T-cell (primary cell): ENCODE measurements around the gene S100A3. TPM values are rescaled to one million over a fixed set of nuclear protein-coding genes. Genes with fewer than 3 reads are reported as not detected.

Experiments
- ATAC-seq, 4 experiments: fragments of 200-7000 bp in 3 of 4; fragments of 150-1000 bp in 1 of 4; cut with Tn5 transposase; replicated peaks in 1 of 4; 1 replicate in 3 of 4; 2 replicates in 1 of 4; pipeline ENCODE4 v1.10.0; 2021; ENCODE audit warnings: moderate library complexity in 3 of 4, mild to moderate bottlenecking in 2 of 4, moderate number of reproducible peaks in 1 of 4
- CTCF ChIA-PET, 2 donors: fragments of 300-600 bp; sonication (Branson Sonifier 250); formaldehyde crosslinking; loops; one replicate each; lab custom pipeline; 2022; ENCODE audit warnings: antibody characterized with exemption in 2 of 2; lab: Charles Lee
- POLR2A ChIA-PET, 2 donors: fragments of 300-600 bp; sonication (Branson Sonifier 250); formaldehyde crosslinking; loops; one replicate each; lab custom pipeline; 2022; ENCODE audit warnings: antibody characterized with exemption in 2 of 2; lab: Charles Lee
- DNase-seq, 35 experiments: peaks; one replicate each; pipeline versions ENCODE4 v3.0.0 to v3.0.0-alpha.2; 2013 to 2023
- H3K27ac ChIP-seq: one replicate; pipeline ENCODE4 v1.5.1; 2013; ENCODE audit warnings: low read length
- H3K27me3 ChIP-seq, 2 experiments: replicated peaks in 1 of 2; 1 replicate in 1 of 2; 2 replicates in 1 of 2; pipeline versions ENCODE4 v1.6.1 to v1.7.0; 2013; ENCODE audit warnings: low read length in 1 of 2, mixed read lengths in 1 of 2; ENCODE audit not compliant: control insufficient read depth in 2 of 2, insufficient read depth in 2 of 2; ENCODE audit errors: extremely low read depth in 1 of 2
- H3K36me3 ChIP-seq, 2 donors: 1 replicate in 1 of 2; 2 replicates in 1 of 2; pipeline versions ENCODE4 v1.6.1 to v1.7.0; 2013; ENCODE audit warnings: low read length in 1 of 2; ENCODE audit not compliant: control insufficient read depth in 2 of 2, insufficient read depth in 1 of 2; ENCODE audit errors: extremely low read depth in 1 of 2
- H3K4me1 ChIP-seq, 2 experiments: 1 replicate in 1 of 2; 2 replicates in 1 of 2; pipeline versions ENCODE4 v1.6.1 to v1.7.0; 2013; ENCODE audit warnings: low read length in 2 of 2, mixed read lengths in 1 of 2; ENCODE audit not compliant: insufficient read depth in 2 of 2, control insufficient read depth in 1 of 2; ENCODE audit errors: extremely low read depth in 1 of 2
- H3K4me3 ChIP-seq, 2 donors: 1 replicate in 1 of 2; 2 replicates in 1 of 2; pipeline versions ENCODE4 v1.5.1 to v1.7.0; 2013; ENCODE audit warnings: mild to moderate bottlenecking in 2 of 2, low read length in 1 of 2, moderate library complexity in 1 of 2; ENCODE audit not compliant: control insufficient read depth in 1 of 2; ENCODE audit errors: extremely low read depth in 1 of 2
- H3K9me3 ChIP-seq: 2 replicates; pipeline ENCODE4 v1.7.0; 2013
- H3K27ac Mint-ChIP-seq, 2 donors: one replicate each; pipeline ENCODE4 v1.8.0; 2020 to 2021; ENCODE audit warnings: mild to moderate bottlenecking in 2 of 2, mixed read lengths in 2 of 2
- H3K27me3 Mint-ChIP-seq, 2 donors: one replicate each; pipeline ENCODE4 v1.8.0; 2021 to 2022; ENCODE audit warnings: mixed read lengths in 2 of 2
- H3K36me3 Mint-ChIP-seq: one replicate; pipeline ENCODE4 v1.8.0; 2021; ENCODE audit warnings: mixed read lengths
- H3K4me1 Mint-ChIP-seq, 3 donors: one replicate each; pipeline ENCODE4 v1.8.0; 2020 to 2022; ENCODE audit warnings: mixed read lengths in 3 of 3, mild to moderate bottlenecking in 1 of 3
- H3K4me3 Mint-ChIP-seq, 3 donors: one replicate each; pipeline ENCODE4 v1.8.0; 2020 to 2022; ENCODE audit warnings: mild to moderate bottlenecking in 3 of 3, mixed read lengths in 3 of 3, moderate library complexity in 3 of 3
- H3K9me3 Mint-ChIP-seq, 3 donors: one replicate each; pipeline ENCODE4 v1.8.0; 2020 to 2022; ENCODE audit warnings: mixed read lengths in 3 of 3
- WGBS: methylation state at CpG from one replicate; pipeline ENCODE4 v1.1.5; 2013; ENCODE audit warnings: missing lambda C conversion rate; ENCODE audit not compliant: insufficient coverage; 5-methylcytosine and 5-hydroxymethylcytosine counted together
- total RNA-seq, 35 experiments: library from RNA in 6 of 35; stranded (reverse) in 6 of 35; fragments of 120-200 nt in 1 of 35; gene quantifications; one replicate each; pipeline versions ENCODE4 v1.2.1 to v1.2.4 and lab custom pipeline; 2013 to 2026

S100A3 gene
- total RNA-seq, 5 donors from 2014 or later (not counting 1 experiment from before 2014, with no cell fraction given) = not detected

GRCh38 chr1:153547560-153548551 is 1.2 kb downstream of the S100A3 start:
- ChIA-PET CTCF (interaction anchor here in 1 of 2 donors (0.5 kb wide), 1 partner anchor 130 kb away, joined by 4 read pairs; no protein-coding TSS in a partner anchor), POLR2A (no interaction called here)
- 85% methylated on average over 15 of the region's 19 CpGs for WGBS
- Mint-ChIP-seq H3K9me3 (no peaks in the 10 kb centered on the region), H3K4me1 (peaks cover 41 to 61% (median 49%) of the 10 kb centered on the region in 3 donors), H3K36me3 (peaks cover 17% of the 10 kb centered on the region), H3K27ac (peak overlapping the region; percentile 11 to 100), H3K27me3 (no peaks in the 10 kb centered on the region), H3K4me3 (no peak overlapping the region)
- Histone ChIP-seq H3K27me3 (peaks cover 0 to 3% of the 10 kb centered on the region in 2 experiments), H3K4me3 (no peak overlapping the region), H3K9me3 (no peaks in the 10 kb centered on the region), H3K27ac (no peak overlapping the region), H3K4me1 (peaks cover 32 to 47% of the 10 kb centered on the region in 2 experiments), H3K36me3 (peaks cover 0 to 17% of the 10 kb centered on the region in 2 donors)
- DNase-seq = no peak
- no peak for ATAC-seq

GRCh38 chr1:153546796-153547559 is 2.1 kb downstream of the S100A3 start:
- Mint-ChIP-seq H3K4me3 (peak overlapping the region in 2 of 3 donors; percentile 44 to 93), H3K27ac (peak overlapping the region; percentile 100), H3K27me3 (no peaks in the 10 kb centered on the region), H3K4me1 (peaks cover 50 to 70% (median 57%) of the 10 kb centered on the region in 3 donors), H3K9me3 (no peaks in the 10 kb centered on the region), H3K36me3 (peaks cover 21% of the 10 kb centered on the region)
- POLR2A ChIA-PET = interaction anchor here in 1 of 2 donors (0.6 kb wide), 1 partner anchor 74 kb away, joined by 3 read pairs; no protein-coding TSS in a partner anchor
- DNase-seq (no peak), ATAC-seq (no peak)
- Histone ChIP-seq H3K27ac (peak overlapping the region; percentile 86), H3K27me3 (peaks cover 0 to 3% of the 10 kb centered on the region in 2 experiments), H3K4me3 (no peak overlapping the region), H3K9me3 (no peaks in the 10 kb centered on the region), H3K4me1 (peaks cover 41 to 56% of the 10 kb centered on the region in 2 experiments), H3K36me3 (peaks cover 0 to 18% of the 10 kb centered on the region in 2 donors)
- CTCF ChIA-PET = interaction anchor here (0.5 to 2.8 kb wide), 4 partner anchors 11 to 131 kb away, joined by 3 to 28 read pairs (median 8); partner anchors contain the start of genes CHTOP (in 1 of the 2) and S100A6 (in 1 of the 2)
- WGBS = no CpG with 5 or more reads among the region's 14 CpGs

GRCh38 chr1:153546371-153546770 is 2.7 kb downstream of the S100A3 start:
- peak overlapping the region in 1 of 2 donors; percentile 76 for H3K4me3 ChIP-seq
- Mint-ChIP-seq H3K36me3 (peaks cover 21% of the 10 kb centered on the region), H3K4me3 (peak overlapping the region in 2 of 3 donors; percentile 44 to 93), H3K9me3 (no peaks in the 10 kb centered on the region), H3K27ac (peak overlapping the region; percentile 100), H3K4me1 (peaks cover 56 to 76% (median 63%) of the 10 kb centered on the region in 3 donors), H3K27me3 (no peaks in the 10 kb centered on the region)
- peak overlapping the region; percentile 86 for H3K27ac ChIP-seq
- DNase-seq (no peak), ATAC-seq (no peak)
- H3K4me1 ChIP-seq = peaks cover 47 to 62% of the 10 kb centered on the region in 2 experiments
- no peaks in the 10 kb centered on the region for H3K9me3 ChIP-seq
- peaks cover 0 to 18% of the 10 kb centered on the region in 2 donors for H3K36me3 ChIP-seq
- POLR2A ChIA-PET = interaction anchor here in 1 of 2 donors (0.6 to 2.8 kb wide), 2 partner anchors 10 to 74 kb away, joined by 3 to 14 read pairs; partner anchors contain the start of gene S100A6
- WGBS = 92% methylated on average over 8 of the region's 8 CpGs
- H3K27me3 ChIP-seq = peaks cover 0 to 3% of the 10 kb centered on the region in 2 experiments
- CTCF ChIA-PET = interaction anchor here in 1 of 2 donors (0.8 to 2.8 kb wide), 4 partner anchors 11 to 88 kb away, joined by 3 to 35 read pairs (median 20); partner anchors contain the start of genes CHTOP and S100A6

- POLR2A ChIA-PET = interaction anchor here (0.6 to 2.8 kb wide), 5 partner anchors 9 to 88 kb away, joined by 3 to 14 read pairs (median 4); partner anchors contain the start of gene S100A6 (in 1 of the 2)
- peak within 1 kb of the TSS; percentile 49 to 76 for H3K4me3 ChIP-seq
Measured at GRCh38 chr1:153545067-153546055, 3.7 kb downstream of the S100A3 start, which contains the start of gene S100A4. S100A4 (minus strand) TSS chr1:153545806; CDS start chr1:153544794, 1,012 bp downstream.

More at GRCh38 chr1:153545067-153546055, 3.7 kb downstream of the S100A3 start, which contains the start of gene S100A4:
- Histone ChIP-seq H3K9me3 (no peaks in the 10 kb centered on the region), H3K27me3 (peaks cover 0 to 3% of the 10 kb centered on the region in 2 experiments), H3K4me1 (peaks cover 56 to 72% of the 10 kb centered on the region in 2 experiments), H3K36me3 (peaks cover 0 to 18% of the 10 kb centered on the region in 2 donors), H3K27ac (peak within 1 kb of the TSS; percentile 86)
- CTCF ChIA-PET = interaction anchor here (0.8 to 2.8 kb wide), 7 partner anchors 10 to 89 kb away, joined by 3 to 35 read pairs (median 8); partner anchors contain the start of genes CHTOP (in 1 of the 2) and S100A6 (in 1 of the 2)
- Mint-ChIP-seq H3K4me3 (peak within 1 kb of the TSS; percentile 91 to 95 (median 93)), H3K27me3 (no peaks in the 10 kb centered on the region), H3K27ac (peak within 1 kb of the TSS; percentile 100), H3K36me3 (peaks cover 21% of the 10 kb centered on the region), H3K9me3 (no peaks in the 10 kb centered on the region), H3K4me1 (peaks cover 66 to 83% (median 74%) of the 10 kb centered on the region in 3 donors)
- WGBS = 1% methylated on average over 17 of the region's 19 CpGs
- peak; percentile 78 to 85 (median 82) for ATAC-seq
- DNase-seq = peak; percentile 58 to 89 (median 74)
